GM21528 (cell line): ENCODE results near the gene RAB27A.
"Not testable (repeated sequence)": the region's sequence is repeated elsewhere in the genome, so short reads cannot be mapped to it uniquely, and the experiment has no call there.

Source experiments
- ATAC-seq: cut with Tn5 transposase; IDR thresholded peaks from one replicate; pipeline ENCODE4 v1.9.1; 2021; ENCODE audit warnings: mild to moderate bottlenecking, moderate library complexity; ENCODE audit not compliant: unreplicated experiment, low FRiP score

The RAB27A gene

GRCh38 chr15:55289746-55290527 is at the start of gene RAB27A:
Gene RAB27A (minus strand): TSS chr15:55289813. CDS start chr15:55234934, 54,879 bp downstream.
- ATAC-seq, result peak; percentile 77

- no peak for ATAC-seq
Measured at GRCh38 chr15:55337160-55337559, 47.5 kb upstream of the RAB27A start.

- no peak for ATAC-seq
Measured at GRCh38 chr15:55334997-55335396, 45.4 kb upstream of the RAB27A start.

GRCh38 chr15:55334371-55334770 is 44.8 kb upstream of the RAB27A start:
- ATAC-seq, result no peak

GRCh38 chr15:55327387-55327786 is 37.8 kb upstream of the RAB27A start:
- ATAC-seq, result no peak

- ATAC-seq, result no peak
Measured at GRCh38 chr15:55322467-55322866, 32.9 kb upstream of the RAB27A start.

- no peak for ATAC-seq
Measured at GRCh38 chr15:55320963-55321362, 31.4 kb upstream of the RAB27A start.

- ATAC-seq, result no peak
Measured at GRCh38 chr15:55320238-55320550, 30.6 kb upstream of the RAB27A start.

- ATAC-seq, result no peak
Measured at GRCh38 chr15:55319537-55320237, 30.1 kb upstream of the RAB27A start.

GRCh38 chr15:55318588-55319494 is 29.2 kb upstream of the RAB27A start, which contains the start of the genes PIGB and PIGBOS1:
Gene PIGB (plus strand): TSS chr15:55319222. CDS start chr15:55319251, 29 bp downstream.
Gene PIGBOS1 (minus strand): TSS chr15:55319123. CDS start chr15:55317792, 1,331 bp downstream.
- ATAC-seq, result peak; percentile 91

GRCh38 chr15:55302801-55303200 is 13.2 kb upstream of the RAB27A start:
- not testable (repeated sequence) for ATAC-seq

GRCh38 chr15:55297315-55297714 is 7.7 kb upstream of the RAB27A start:
- no peak for ATAC-seq

GRCh38 chr15:55290528-55291057 is 980 bp upstream of the RAB27A start:
- peak; percentile 84 for ATAC-seq

- peak; percentile 43 for ATAC-seq
Measured at GRCh38 chr15:55289011-55289745, 435 bp downstream of the RAB27A start.

- no peak for ATAC-seq
Measured at GRCh38 chr15:55288006-55288717, 1.5 kb downstream of the RAB27A start.

GRCh38 chr15:55286442-55287189 is 3.0 kb downstream of the RAB27A start:
- not testable (repeated sequence) for ATAC-seq

- ATAC-seq, result no peak
Measured at GRCh38 chr15:55284426-55284825, 5.2 kb downstream of the RAB27A start.

GRCh38 chr15:55283379-55284147 is 6.0 kb downstream of the RAB27A start:
- ATAC-seq, result no peak
